Measurements from ENCODE around the gene IL25.
"Not testable (repeated sequence)": the region's sequence is repeated elsewhere in the genome, so short reads cannot be mapped to it uniquely, and the experiment has no call there.

The IL25 gene

DNA sequence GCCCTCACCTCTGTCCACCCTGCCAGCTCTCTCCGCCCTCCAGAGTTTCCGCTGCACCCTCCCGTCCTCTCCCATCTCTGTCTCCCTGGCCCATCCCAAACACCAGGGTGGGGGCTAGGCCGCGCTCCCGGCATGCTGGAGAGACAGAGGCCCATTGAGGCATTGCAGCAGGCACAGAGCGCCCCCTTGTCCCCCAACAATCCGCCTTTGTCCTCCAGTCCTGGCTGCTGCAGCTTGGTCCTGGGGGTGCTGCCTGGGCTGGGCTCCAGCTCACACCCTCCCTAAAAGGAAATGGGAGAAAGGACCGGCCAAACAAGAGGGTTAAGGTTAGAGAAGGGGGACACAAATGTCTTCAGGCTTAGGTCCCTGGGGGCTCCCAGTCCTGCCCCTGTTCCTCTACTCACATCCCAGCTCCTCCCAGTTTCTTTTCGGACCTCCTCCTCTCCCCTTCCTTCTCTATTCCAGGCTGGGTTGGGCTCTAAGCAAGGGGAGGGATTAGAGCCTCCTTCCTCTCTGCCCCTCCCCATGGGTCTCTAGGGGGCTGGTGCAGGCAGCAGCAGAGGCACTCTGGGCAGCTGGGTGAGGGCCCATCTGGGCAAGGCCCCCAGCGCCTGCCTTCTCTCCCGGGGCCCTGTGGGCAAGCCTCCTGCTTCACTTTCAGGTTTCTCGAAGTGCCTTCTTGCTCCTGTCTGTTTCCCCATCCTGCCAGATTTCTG lies 4.0 kb downstream of the IL25 start, which contains the start of gene CMTM5:
Gene CMTM5, plus strand, starts transcription at position 565 of the 716 bp plus-strand sequence. CDS start 206 bp downstream, outside the sequence.
- DNase-seq (ENCODE audit: low spot score) = no peak

DNA sequence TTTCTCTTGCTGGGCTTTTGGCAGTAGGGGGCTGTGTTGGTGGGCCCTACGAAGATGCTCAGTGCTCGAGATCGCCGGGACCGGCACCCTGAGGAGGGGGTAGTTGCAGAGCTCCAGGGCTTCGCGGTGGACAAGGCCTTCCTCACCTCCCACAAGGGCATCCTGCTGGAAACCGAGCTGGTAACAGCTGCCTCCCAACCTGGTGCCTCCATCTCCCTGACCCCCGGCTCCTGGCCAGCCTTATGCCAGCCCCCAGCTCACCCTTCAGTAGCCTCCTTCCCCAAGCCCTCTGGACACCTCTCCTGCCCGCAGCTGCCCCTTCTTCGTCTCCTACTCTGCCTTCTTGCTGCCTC lies 4.6 kb downstream of the IL25 start:
- DNase-seq (ENCODE audit: low spot score) = no peak

DNA sequence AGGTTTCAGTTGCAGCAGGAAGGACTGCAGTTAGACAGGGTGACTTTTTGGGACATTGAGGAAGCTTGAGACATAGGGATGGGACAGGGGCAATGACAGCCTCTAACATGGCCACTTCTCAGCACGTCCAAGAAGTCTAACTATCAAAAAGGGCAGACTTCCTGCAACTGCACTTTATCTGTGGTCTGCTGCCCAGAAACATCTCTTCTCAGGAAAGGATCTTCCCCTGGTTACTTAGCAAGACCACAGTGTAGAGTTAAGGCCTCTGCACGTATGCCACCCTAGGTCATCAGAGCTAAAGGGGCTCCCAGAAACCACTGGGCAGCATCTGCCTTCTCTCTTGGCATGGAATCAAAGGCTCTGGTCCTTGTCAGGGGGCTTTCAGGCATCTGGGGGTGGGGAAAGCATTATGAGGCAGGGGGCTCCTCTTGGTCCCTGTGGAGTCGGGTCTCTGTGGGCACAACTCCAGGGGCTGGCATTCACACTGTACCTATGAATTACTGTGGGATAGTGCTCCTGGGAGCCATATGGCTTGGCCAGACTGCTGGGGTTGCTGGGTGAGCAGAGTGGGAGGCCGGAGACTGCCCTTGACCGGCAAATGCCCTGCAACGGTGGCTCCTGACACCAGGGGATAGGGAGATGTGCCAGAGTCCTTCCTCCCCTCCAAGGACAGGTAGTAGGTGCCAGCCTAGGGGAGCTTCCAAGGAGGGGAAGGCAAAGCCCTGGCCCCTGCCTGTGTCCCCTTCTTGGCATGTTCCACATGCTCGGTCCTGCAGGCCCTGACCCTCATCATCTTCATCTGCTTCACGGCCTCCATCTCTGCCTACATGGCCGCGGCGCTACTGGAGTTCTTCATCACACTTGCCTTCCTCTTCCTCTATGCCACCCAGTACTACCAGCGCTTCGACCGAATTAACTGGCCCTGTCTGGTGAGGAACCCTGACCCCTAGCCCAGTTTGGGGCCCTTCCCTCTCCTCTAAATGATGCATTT lies 5.3 kb downstream of the IL25 start:
- DNase-seq (ENCODE audit: low spot score) = no peak

DNA sequence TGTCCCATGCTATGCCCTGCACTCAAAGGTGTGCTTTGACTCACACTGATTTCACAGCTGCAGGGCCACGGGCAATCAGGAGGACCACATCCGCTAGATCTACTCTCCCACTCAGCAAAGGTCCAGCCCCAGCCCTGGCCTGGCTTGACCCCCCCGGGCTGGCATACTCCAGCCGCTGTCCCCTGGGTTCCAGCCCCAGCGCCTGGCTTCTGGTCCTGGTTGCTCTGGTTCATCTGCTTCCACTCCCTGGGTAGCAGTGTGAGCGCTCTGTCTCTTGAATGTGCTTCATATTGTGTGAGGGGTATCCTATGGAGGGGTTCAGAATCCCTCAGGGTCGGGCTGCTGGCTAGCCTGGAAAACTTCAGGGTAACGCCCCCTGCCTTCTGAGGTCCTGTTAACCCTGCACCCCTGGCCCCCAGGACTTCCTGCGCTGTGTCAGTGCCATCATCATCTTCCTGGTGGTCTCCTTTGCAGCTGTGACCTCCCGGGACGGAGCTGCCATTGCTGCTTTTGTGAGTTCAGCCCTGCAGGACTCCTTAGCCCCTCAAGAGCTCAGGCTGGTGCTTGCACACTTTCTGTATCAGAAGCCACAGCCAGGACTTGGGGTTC lies 6.1 kb downstream of the IL25 start:
- DNase-seq (ENCODE audit: low spot score) = no peak

DNA sequence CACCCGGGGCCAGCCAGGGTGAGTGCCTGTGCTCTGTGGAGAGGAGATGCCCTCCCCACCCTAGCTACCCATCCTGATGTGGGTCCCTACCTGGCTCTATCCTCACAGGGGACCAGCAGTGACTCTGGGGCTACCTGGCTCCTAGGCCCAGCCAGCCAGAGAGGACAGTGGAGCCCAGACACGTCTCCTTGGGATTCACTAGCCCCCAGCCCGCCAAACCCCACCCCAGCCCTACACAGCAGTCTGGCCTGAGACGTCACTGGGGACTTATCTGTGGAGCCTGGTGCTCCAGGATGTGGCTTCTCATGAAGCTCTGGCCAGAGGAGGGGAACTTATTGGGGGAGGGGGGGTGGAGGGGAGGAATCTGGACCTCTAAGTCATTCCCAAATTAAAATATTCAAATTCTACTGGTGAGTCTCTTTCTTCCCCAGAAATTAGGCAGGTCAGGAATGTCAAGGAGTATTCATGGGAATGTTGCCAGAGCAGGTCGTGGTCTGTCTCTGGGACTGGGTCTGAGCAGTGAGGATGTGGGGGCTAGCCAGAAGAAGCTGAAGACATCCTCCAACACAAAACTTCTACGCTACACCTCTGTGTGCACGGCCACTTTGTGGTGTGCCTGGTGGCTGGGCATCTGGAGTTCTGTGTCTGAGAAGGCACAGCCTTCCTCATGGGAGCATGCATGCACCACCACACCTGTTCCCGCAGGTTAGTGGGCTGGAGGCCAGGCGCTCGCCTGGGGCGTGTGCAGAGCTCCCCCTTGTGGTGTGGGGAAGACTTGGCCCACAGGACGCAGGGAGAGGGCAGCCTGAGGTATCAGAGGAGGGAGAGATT lies 7.0 kb downstream of the IL25 start:
- peak; percentile 51 for DNase-seq (ENCODE audit: low spot score)

DNA sequence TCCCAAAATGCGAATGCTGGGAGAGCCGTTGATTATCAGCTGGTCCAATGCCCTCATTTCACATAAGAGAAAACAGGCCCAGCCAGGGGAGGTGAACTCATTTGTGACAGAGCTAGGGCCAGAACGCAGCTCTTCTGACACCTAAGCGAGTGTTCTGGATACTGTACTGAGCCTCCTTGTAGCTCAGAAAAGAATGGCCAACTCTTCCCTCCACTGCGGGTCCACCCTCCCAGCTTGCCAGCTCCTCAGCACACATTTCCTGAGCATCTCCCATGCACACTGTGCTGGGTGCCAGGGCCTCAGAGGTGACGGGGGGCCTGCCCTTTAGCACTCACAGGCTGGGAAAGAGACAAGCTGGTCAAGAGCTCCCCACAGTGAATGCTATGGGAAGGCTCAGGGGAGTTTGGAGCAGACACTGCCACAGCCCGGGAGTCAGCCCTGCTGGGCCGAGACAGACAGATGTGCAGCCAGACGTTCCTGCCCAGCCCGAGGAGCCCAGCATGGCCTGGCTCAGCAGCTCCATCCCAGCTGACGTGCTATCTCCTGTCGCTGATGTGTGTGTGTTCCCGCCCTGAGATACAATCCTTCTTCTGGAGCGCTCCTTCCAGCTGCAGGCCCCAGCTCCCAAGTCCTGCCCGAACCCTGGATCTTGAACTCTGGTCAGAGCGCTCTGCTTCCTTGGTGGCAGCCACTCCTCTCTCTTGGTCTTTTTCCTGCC lies 7.7 kb downstream of the IL25 start:
- no peak for DNase-seq (ENCODE audit: low spot score)

DNA sequence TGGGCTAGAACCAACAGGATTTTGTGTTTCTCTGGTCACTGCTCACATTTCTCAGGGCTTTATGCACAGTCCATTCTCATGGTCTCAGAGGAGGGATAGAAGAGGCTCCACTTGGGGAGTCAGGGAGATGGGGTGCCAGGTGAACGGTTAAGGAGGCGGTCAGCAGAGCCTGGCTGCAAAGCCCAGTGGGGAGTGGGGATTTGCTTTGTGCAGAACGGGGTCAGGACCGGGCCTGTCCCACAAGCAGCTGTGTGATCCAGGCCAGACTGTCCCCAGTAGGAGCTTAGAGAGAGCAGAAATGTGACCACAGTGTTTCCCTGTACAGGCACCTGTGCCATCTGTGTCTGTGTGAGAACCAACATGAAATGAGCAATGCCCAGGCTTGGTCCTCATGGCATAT lies 8.4 kb downstream of the IL25 start:
- DNase-seq (ENCODE audit: low spot score) = no peak

DNA sequence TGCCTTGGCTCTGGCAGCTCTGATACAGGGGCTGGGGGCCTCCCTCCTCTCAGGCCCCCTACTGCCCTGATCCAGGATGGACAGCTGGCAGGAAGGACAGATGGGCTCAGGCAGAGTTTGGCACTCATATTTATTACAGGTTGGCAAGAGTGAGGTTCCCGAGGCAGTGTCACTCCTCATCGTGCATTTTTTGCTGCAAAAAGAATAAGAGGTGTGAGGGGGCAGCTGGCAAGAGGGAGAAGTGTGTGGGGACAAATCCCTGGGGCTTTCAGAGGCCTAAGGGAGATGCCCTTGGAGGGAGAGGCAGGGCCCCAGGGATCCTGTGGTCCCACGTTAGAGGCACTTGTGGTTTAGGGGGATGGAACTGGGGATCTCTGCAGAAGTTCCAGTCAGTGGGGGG lies 9.3 kb downstream of the IL25 start:
- peak; percentile 93 for DNase-seq (ENCODE audit: low spot score)

DNA sequence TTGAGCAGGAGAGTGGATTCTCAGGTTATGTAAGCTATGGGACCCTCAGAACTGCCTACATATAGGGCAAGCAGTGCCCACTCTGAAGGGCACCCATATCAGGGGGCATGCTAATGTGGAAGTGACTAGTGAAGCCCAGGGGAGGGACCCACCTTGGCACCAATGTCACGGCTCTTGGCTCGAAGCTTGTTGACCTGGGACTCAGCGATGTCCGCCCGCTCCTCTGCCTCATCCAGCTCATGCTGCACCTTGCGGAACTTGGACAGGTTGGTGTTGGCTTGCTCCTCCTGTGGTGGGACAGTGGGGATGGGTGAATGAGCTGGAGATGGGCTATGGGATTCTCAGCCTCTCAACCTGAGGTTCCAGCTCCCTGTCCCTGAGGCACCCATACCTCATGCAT lies 9.7 kb downstream of the IL25 start:
- no peak for DNase-seq (ENCODE audit: low spot score)

DNA sequence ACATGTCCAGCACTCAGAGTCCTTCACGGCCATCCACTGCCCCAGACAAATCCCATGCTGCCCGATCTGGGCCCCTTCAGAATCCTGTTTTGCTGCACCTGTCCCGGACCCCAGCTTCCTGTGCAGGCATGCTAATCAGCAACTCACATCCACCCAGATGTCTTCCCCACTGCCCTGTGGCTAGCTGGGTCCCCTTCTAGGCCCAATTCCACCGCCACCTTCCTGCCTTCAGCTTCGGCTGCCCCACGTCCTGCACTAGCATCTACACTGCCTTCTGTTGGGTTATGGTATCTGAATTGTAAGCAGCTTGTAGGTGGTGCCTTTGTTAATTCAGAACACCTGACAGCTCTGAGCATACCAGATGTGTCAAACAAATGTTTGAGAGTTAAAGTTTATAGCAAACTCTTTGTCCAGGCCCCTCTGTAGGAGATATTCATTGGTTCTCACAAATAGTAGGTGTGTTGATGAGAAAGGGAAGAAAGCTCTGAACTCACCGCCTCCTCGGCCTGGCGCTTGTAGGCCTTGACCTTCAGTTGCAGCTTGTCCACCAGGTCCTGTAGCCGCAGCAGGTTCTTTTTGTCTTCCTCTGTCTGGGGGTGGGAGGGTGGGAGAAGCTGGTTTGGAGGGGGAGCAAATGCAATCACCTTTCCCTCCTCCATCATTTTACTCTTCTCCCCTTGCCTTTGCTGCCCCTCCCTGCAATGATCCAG lies 10.3 kb downstream of the IL25 start:
- no peak for DNase-seq (ENCODE audit: low spot score)

DNA sequence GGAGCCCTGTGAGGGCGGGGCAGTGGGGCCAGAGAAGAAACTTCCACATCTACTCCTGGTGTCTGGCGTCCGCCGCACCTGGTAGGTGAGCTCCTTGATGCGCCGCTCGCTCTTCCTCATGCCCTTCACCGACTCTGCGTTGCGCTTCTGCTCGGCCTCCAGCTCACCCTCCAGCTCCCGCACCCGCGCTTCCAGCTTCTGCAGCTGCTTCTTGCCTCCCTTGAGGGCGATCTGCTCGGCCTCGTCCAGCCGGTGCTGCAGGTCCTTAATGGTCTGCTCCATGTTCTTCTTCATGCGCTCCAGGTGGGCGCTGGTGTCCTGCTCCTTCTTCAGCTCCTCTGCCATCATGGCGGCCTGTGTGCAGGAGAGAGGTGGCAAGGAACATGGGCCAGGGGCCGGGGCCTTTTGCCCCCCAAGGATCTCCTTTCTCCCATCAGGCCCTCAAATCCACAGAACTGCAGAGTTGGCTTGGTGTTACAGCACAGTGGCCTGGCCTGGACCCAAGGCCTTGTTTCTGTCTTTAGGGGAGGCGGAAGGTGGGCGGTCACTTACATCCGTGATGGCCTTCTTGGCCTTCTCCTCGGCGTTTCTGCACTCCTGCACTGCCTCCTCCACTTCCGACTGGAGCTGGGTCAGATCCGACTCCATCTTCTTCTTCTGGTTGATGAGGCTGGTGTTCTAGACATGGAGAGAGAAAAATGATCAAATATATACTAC lies 11.9 kb downstream of the IL25 start:
- no peak for DNase-seq (ENCODE audit: low spot score)

DNA sequence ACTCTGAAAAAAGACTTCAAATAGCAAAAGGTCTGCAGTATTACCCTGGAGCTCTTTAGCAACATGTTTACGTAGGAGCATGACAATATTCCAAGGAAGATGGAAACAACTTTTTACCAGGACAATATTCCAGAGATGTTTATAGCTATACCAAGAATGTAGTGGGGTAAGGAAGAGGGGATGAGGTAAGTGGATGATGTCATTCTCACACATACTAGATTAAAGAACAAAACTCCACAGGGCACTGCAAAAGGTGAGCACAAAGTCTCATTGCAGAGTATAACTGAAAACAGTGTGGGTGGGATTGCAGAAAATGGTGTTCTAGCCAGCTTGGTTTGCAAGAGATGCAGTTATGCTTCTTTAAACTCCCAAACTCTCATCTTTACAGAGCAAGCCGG lies 12.6 kb downstream of the IL25 start:
- DNase-seq (ENCODE audit: low spot score) = no peak

DNA sequence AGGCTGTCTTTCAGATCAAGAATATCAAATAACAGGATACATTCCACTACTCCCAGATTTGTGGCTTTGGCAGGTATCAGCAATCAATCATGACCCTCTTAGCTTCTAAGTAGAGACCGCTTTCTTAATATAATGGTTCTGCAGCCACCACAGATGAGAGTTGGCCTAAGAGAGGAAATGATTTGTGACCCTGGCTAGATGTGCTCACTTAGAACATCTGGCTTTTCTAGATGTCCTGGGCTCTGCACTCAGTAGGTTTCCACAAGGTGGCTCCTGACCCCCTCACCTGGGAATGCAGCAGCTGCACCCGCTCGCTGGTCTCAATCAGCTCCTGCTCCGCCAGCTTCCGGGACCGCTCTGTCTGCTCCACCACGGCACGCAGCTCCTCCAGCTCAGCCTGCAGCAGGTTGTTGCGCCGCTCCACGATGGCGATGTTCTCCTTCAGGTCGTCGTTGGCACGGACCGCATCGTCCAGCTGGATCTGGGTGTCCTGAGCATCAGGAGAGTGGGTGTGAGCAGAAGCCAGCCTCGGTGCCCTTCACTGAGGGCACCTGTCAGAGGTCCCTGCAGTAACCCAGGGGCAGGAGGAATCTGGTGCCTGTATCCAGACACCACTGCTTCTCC lies 13.1 kb downstream of the IL25 start:
- no peak for DNase-seq (ENCODE audit: low spot score)

DNA sequence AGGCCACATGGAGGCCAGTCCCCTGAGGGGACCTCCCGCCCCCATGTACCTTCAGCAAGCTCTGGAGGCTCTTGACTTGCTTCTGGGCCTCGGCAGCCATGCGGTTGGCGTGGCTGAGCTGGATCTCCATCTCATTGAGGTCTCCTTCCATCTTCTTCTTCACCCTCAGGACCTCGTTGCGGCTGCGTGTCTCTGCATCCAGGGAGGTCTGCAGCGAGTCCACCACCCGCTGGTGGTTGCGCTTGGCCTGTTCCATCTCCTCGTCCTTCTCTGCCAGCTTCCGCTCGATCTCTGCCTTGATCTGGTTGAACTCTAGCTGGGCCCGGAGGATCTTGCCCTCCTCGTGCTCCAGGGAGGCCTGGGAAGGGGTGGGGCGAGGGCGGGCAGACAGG lies 13.7 kb downstream of the IL25 start:
- DNase-seq (ENCODE audit: low spot score) = not testable (repeated sequence)

DNA sequence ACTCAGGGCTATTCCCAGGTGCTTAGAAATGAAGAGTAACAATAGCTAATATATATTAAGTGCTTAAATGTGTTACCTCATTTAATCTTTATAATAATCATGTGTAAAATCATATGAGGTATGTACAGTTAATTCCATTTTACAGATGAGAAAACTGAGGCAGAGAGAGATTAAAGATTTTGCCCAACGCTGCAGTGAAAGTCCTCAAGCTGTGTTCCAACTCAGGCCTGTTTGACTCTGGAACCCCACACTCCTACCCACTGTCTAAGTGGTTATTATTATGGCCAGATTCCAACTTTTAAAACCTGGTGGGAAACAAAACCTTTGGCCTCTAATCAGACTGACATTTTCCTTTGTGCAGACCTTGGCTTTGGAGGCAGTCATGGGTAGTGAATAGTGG lies 14.4 kb downstream of the IL25 start:
- DNase-seq (ENCODE audit: low spot score) = no peak

DNA sequence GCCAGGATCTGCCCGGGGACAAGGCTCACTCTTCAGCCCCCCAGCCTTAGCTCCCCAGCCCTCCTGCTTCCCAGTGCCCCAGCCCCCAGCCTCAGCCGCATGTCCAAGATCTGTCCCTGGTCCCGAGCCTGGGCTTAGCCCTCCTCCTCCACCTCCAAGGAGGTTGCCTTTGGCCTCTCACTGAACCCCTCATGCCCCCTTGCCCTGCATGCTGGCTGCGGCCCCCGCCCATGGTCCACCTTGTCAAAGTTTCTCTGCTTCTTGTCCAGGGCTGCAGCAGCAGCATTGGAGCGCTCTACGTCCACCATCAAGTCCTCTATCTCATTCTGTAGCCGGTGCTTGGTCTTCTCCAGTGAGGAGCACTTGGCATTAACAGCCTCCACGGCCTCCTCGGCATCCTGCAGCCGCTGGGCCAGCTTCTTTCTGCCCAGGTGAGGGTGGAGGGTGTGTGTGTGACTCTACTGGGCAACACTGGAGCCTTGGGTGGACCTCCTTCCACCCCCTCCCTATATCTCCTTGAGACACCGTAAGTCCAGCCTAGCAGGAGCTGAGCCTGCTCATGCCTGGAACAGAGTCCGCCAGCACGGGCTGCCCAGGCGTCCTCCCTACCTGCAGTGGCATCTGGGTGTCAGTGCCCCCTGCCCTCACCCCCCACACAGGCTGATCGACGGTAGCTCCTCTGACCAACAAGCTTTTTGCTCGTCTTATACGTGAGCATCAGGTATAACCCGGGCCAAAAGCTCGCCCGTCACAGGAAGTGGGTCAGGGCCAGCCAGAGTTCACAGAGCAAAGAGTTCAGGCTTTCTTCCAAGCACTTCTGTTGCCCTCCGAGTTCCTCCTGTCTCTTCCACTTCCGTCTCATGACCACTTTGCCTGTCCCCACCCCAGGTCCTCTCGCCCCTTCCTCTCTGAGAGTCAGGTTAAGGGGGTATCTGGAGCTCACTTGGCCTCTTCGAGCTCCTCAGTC lies 15.6 kb downstream of the IL25 start:
- no peak for DNase-seq (ENCODE audit: low spot score)

DNA sequence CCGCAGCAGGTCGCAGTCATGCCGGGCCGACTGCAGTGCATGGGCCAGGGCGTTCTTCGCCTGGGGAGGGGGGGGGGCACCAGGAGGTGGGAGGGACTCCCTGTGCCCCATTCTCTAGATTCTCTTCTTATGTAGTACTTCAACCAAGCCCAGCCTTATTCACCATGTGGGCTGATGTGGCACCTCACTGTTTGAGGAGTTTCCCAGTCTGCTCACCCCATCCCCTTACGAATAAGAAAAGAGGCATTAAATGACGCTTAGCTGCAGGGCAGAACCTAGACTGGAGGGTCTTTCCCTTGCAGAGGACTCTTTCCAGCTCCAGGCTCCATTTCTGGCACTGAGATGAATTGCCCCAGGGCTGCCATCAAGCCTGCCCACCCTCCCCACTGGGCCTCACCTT lies 16.4 kb downstream of the IL25 start:
- DNase-seq (ENCODE audit: low spot score) = no peak

DNA sequence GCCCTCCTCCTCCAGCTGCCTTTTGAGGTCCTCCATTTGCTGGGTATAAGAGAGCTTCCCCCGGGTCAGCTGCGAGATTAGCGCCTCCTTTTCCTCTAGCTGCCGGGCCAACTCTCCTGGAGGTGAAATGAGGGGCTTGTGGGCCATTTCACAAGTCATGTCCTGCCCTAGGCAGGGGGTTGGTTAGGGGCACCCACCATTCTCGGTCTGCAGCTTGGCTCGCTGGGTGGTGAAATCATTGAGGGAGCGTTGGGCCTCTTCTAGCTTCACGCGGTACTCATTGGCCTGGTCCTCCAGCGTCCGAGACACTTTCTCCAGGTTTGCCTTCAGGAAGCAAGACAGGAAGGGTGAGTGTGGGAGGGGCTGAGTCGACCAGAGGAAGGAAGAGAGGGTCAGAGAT lies 16.8 kb downstream of the IL25 start:
- no peak for DNase-seq (ENCODE audit: low spot score)
